ENCODE data around the gene NEU4.
"Not testable (repeated sequence)": the region's sequence is repeated elsewhere in the genome, so short reads cannot be mapped to it uniquely, and the experiment has no call there.

The NEU4 gene

DNA sequence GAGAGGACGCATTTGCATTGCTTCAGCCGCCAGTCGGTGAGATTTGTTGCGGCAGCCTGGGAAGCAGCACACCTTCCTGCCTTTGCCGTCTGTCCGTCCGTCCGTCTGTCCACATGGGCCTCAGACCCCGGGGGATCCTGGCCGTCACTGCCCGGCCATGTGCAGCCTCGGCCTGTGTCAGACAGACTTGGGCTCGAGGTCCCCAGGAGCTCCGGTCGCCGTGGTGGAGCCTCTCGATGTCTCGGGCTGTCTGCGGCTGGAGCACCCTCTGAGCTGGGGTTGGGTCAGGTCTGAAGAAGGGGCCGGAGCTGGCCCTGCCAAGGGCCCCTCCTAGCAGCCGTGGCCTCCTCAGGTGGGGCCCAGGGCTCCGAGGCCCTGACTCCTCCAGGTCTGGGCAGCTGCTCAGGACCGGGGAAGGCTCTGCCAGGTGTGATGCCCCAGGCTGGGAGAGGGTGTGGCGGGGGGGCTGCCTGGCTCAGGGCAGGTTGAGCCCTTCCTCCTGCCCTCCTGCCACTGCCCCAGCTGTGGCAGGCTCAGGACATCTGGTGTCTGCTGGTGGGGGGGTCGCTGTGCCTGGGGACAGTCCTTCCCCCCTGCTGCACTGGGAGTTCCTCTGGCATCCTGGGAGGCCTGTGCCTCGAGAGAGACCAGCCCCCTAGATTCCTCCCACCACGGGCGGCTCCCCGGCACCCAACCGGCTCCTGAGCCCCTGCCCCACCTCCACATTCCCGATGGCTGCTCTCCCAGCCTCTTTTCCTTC is 11.8 kb downstream of the NEU4 start:
- TF ChIP-seq, protein P1, sequence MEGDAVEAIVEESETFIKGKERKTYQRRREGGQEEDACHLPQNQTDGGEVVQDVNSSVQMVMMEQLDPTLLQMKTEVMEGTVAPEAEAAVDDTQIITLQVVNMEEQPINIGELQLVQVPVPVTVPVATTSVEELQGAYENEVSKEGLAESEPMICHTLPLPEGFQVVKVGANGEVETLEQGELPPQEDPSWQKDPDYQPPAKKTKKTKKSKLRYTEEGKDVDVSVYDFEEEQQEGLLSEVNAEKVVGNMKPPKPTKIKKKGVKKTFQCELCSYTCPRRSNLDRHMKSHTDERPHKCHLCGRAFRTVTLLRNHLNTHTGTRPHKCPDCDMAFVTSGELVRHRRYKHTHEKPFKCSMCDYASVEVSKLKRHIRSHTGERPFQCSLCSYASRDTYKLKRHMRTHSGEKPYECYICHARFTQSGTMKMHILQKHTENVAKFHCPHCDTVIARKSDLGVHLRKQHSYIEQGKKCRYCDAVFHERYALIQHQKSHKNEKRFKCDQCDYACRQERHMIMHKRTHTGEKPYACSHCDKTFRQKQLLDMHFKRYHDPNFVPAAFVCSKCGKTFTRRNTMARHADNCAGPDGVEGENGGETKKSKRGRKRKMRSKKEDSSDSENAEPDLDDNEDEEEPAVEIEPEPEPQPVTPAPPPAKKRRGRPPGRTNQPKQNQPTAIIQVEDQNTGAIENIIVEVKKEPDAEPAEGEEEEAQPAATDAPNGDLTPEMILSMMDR (conservative IDR thresholded peaks at IDR 0.05; ENCODE audit: low read length) = no peak
- no peak overlapping the region for H3K4me3 ChIP-seq (ENCODE audit: low read length)
- no peak for DNase-seq (ENCODE audit: low read depth)

DNA sequence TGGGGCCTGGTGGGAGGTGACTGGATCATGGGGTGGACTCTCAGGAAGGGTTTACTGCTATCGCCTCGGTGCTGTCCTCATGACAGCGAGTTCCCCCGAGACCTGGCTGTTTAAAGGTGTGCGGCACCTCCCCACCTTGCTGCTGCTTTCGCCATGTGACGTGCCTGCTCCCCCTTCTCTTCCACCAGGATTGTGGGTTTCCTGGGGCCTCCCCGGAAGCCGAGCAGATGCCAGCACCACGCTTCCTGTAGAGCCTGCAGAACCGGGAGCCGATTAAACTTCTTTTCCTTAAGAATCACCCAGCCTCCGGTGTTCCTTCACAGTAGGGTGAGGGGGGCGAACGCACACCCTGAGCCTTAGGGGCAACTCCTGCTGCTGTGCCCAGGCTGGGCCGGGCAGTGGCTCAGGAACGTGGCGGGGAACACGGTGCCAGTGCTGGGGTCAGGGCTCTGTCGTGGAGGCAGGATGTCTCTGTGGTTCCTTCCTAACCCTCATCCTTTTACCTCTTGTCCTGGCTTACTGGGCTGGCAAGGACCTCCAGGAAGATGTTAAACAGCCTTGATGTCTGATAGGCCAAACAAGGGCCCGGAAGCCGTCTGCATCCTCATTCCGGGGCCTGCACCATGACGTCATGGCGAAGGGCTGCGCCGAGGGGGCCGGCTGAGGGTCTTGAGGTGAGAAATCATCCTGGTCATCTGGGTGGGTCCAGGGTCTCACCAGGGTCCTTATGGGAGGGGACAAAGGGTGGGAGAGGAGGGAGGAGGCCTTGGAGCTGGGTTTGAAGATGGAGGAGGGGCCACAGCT is 12.7 kb downstream of the NEU4 start:
- no peak for DNase-seq (ENCODE audit: low read depth)
- no peak overlapping the region for H3K4me3 ChIP-seq (ENCODE audit: low read length)
- TF ChIP-seq, protein P1 (conservative IDR thresholded peaks at IDR 0.05; ENCODE audit: low read length) = no peak

DNA sequence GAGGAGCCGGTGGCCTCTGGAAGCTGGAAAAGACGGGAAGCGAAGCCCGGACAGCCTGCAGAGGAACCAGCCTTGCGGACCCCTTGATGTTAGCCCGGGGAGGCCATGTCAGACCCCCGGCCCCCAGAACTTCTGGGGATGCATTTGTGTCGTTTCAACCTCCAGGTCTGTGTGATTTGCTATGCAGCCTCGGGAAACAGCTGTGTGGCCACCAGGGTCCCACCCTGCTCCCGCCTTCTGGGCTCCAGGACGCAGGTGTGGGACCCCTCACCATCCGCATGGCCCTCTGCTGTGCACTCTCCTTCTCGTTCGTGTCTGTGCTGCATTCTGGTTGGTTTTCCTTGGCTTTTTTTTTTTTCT is 13.3 kb downstream of the NEU4 start:
- TF ChIP-seq, protein P1 (conservative IDR thresholded peaks at IDR 0.05; ENCODE audit: low read length) = no peak
- no peak for DNase-seq (ENCODE audit: low read depth)
- no peak overlapping the region for H3K4me3 ChIP-seq (ENCODE audit: low read length)

DNA sequence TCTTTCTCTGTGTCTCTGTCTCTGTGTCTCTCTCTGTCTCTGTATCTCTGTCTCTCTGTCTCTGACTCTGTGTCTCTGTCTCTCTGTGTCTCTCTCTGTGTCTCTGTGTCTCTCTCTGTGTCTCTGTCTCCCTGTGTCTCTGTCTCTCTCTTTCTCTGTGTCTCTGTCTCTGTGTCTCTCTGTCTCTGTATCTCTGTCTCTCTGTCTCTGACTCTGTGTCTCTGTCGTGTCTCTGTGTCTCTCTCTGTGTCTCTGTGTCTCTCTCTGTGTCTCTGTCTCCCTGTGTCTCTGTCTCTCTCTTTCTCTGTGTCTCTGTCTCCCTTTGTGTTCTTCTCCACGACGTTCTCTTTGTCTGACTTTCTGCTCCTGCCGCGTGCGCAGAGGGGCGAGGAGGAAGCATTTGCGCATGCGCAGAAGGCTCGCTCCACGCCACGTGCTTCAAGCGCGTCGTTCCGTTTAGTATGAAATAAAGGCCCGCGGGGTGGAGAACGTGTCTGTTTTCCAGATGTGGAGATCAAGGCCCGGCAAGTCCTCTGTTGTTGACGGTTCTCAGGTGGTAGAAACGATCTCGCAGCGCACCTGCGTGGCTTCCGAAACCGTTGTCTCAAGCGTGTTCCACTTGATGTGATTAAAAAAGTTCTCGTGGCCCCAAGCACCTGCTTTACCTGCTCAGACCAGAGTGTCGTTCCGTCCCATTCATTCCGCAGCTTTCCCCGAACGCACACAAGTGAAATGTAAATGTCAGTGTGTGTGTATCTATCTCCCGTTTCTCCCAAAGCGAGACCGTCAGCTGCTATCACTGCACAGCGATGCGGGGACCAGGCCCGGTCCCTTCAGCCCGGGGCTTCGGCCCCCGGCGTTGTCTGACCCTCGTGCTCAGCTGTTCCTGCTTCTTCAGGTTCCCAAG is 14.8 kb downstream of the NEU4 start:
- not testable (repeated sequence) for H3K4me3 ChIP-seq (ENCODE audit: low read length); DNase-seq (ENCODE audit: low read depth)

DNA sequence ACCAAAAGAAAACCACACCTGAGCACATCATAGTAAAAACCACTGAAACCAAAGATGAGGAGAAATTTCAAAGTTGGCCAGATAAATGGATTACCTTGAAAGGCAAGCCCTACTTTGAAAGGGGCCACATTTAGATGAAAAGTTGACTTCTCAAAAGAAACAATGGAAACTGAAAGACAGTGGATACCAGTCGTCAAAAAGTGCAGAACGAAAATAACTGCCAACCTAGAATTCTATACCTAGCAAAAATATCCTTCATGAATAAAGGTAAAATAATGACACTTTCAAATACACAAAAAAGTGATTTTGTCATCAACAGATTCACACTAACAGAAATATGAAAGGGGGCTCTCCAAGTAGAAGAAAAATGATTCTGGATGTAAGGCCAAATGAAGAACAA is 18.4 kb downstream of the NEU4 start:
- DNase-seq (ENCODE audit: low read depth) = no peak
- no peak overlapping the region for H3K4me3 ChIP-seq (ENCODE audit: low read length)
- TF ChIP-seq, protein P1 (conservative IDR thresholded peaks at IDR 0.05; ENCODE audit: low read length) = no peak

DNA sequence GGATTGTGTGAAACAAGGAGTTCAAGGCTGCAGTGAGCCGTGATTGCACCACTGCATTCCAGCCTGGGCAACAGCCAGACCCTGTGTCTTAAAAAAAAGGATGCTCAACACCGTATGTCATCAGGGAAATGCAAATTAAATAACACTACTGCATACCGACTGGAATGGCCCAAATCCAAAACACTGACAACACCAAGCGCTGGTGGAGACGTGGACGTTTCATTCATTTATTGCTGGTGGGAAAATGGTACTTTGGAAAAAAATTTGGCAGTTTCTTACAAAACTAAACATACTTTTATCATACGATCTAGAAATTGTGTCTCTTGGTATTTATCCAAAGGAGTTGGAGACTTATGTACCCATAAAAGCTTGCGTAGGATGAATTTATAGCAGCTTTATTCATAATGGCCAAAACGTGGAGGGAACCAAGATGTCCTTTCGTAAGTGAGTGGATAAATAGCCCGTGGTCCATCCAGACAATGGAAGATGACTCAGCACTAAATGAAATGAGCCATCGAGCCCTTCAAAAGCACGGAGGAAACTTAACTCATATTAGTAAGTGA is 24.2 kb downstream of the NEU4 start:
- no peak overlapping the region for H3K4me3 ChIP-seq (ENCODE audit: low read length)
- DNase-seq (ENCODE audit: low read depth) = peak; percentile 86
- TF ChIP-seq, protein P1 (conservative IDR thresholded peaks at IDR 0.05; ENCODE audit: low read length) = no peak

DNA sequence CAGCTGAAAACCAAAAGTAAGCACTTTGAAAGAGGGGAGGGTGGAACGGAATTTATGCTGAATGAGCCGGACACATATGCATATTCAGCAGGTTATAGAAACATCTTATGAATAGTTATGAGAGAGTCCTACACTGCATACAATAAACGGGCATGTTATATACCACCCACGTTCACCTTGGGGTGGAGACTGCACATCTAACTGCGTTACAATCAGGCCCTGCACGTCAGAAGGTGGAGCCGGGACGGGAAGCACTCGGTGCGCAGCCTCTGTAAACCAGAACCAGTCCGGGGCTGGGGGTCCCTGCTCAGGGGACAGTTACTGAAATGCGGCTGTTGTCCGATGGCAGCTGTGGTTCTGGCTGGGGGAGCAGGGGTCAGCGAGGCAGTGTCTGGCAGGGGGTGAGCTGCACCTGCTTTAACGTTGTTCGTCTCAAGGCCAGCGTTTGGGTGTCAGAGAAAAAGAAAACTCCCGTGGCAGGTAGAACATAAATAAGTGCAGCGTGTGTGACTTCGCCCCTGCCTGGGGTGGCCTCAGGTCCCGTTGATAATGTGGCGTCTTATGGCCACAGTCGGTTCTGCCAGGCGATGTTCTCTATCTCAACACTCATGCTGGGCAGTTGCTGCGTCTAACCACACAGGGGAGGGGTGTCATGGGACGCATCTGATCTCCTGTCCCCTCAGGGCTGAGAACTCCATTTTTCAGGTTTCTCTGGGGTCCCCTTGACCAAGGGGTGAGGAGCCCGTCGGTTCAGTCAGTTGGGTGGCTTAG is 24.9 kb downstream of the NEU4 start:
- not testable (repeated sequence) for H3K4me3 ChIP-seq (ENCODE audit: low read length)

More for the DNA sequence above, 24.9 kb downstream of the NEU4 start:
- DNase-seq (ENCODE audit: low read depth) = not testable (repeated sequence)
